K562 (cell line): ENCODE results near the gene DUSP23.

ENCODE experiments used
- CREB1 ChIP-seq, 2 experiments: sonication (generic) in 1 of 2; formaldehyde crosslinking in 1 of 2; IDR thresholded peaks; 2 replicates each; pipeline versions ENCODE4 v1.6.1 to v1.8.0; 2012 to 2022; ENCODE audit warnings: inconsistent platforms in 1 of 2, mild to moderate bottlenecking in 1 of 2, missing genetic modification reagents in 1 of 2, moderate library complexity in 1 of 2
- EGR1 ChIP-seq: fragments of 450-650 bp; conservative IDR thresholded peaks from 2 replicates; pipeline ENCODE4 v1.6.1; 2017; ENCODE audit warnings: mild to moderate bottlenecking
- EZH2 ChIP-seq: IDR thresholded peaks from 2 replicates; pipeline ENCODE4 v1.6.1; 2012; ENCODE audit warnings: low read depth, mild to moderate bottlenecking, inconsistent platforms, low read length, borderline replicate concordance
- HMGXB4 ChIP-seq: sonication (generic); formaldehyde crosslinking; IDR thresholded peaks from 2 replicates; pipeline ENCODE4 v1.8.1; 2023; ENCODE audit warnings: mild to moderate bottlenecking, missing genetic modification reagents
- NFE2L1 ChIP-seq: fragments of 450-650 bp; IDR thresholded peaks from 2 replicates; pipeline ENCODE4 v1.6.1; 2016; ENCODE audit warnings: missing genetic modification characterization, low read depth, mild to moderate bottlenecking, missing compliant biosample characterization, moderate library complexity, borderline replicate concordance
- POLR2A ChIP-seq: fragments of 450-650 bp; conservative IDR thresholded peaks from 2 replicates; pipeline ENCODE4 v1.6.1; 2016
- RFX5 ChIP-seq: IDR thresholded peaks from 2 replicates; pipeline ENCODE4 v1.6.1; 2011; ENCODE audit warnings: low read depth, mild to moderate bottlenecking, improper control_type of control experiment, low read length
- TCF7L2 ChIP-seq: fragments of 150-350 bp; IDR thresholded peaks from 2 replicates; pipeline ENCODE4 v1.6.1; 2016; ENCODE audit warnings: low read depth, mild to moderate bottlenecking, low read length, moderate library complexity
- ZFP91 ChIP-seq: sonication (generic); formaldehyde crosslinking; IDR thresholded peaks from 2 replicates; pipeline ENCODE4 v1.8.0; 2022; ENCODE audit warnings: mild to moderate bottlenecking, missing genetic modification reagents
- ZNF407 ChIP-seq: fragments of 450-650 bp; IDR thresholded peaks from 2 replicates; pipeline ENCODE4 v1.6.1; 2016; ENCODE audit warnings: low read depth
- ZNF586 ChIP-seq: fragments of 450-650 bp; formaldehyde crosslinking; conservative IDR thresholded peaks from 2 replicates; pipeline ENCODE4 v1.4.0; 2020; ENCODE audit warnings: mild to moderate bottlenecking, moderate library complexity
- ZNF780A ChIP-seq: fragments of 250-450 bp; sonication (Bioruptor Pico); IDR thresholded peaks from 2 replicates; pipeline ENCODE4 v1.5.0; 2021; ENCODE audit warnings: mild to moderate bottlenecking
- TF ChIP-seq, protein P1 (sequence below): fragments of 250-450 bp; sonication (Bioruptor Pico); IDR thresholded peaks from 2 replicates; pipeline ENCODE4 v1.4.0; 2020; ENCODE audit warnings: mild to moderate bottlenecking

DNA sequence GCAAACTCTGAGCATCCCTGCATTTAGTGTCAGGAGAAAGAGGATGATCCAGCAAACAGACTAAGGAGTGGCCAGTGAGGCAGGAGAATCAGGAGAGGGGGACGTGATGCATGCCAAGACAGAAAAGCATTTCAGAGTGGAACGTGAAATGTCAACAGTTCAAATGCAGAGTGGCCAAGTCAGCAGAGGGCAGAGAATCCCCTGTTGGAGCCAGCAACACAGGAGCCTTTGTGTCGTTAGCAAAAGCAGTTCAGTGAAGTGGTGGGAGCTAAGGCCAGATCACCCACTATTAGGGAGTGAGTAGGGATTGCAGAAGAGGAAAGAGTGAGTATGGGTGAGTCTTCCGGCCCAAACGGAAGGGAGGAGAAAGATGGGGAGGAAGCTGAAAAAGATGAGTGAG is 14.8 kb downstream of the DUSP23 start:
- TF ChIP-seq ZNF586 (CRISPR knock-in tag): no peak
- TF ChIP-seq POLR2A: no peak
- no peak for TF ChIP-seq TCF7L2
- TF ChIP-seq ZFP91 (CRISPR knock-in tag): no peak
- TF ChIP-seq NFE2L1 (tag): no peak
- no peak for TF ChIP-seq HMGXB4
- no peak for TF ChIP-seq EGR1
- no peak for TF ChIP-seq ZNF780A (CRISPR knock-in tag)
- no peak for TF ChIP-seq ZNF407
- no peak for TF ChIP-seq CREB1 (IDR thresholded peaks at IDR 0.05)
- no peak for TF ChIP-seq CREB1 (CRISPR knock-in tag; IDR thresholded peaks at IDR 0.05)
- TF ChIP-seq RFX5: no peak
- no peak for TF ChIP-seq EZH2
- TF ChIP-seq, protein P1, sequence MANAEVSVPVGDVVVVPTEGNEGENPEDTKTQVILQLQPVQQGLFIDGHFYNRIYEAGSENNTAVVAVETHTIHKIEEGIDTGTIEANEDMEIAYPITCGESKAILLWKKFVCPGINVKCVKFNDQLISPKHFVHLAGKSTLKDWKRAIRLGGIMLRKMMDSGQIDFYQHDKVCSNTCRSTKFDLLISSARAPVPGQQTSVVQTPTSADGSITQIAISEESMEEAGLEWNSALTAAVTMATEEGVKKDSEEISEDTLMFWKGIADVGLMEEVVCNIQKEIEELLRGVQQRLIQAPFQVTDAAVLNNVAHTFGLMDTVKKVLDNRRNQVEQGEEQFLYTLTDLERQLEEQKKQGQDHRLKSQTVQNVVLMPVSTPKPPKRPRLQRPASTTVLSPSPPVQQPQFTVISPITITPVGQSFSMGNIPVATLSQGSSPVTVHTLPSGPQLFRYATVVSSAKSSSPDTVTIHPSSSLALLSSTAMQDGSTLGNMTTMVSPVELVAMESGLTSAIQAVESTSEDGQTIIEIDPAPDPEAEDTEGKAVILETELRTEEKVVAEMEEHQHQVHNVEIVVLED: no peak
